Kidney epithelial cell (primary cell): ENCODE data around the gene NDC1. TPM values are rescaled to one million over a fixed set of nuclear protein-coding genes. Genes with fewer than 3 reads are reported as not detected.

Source experiments
- DNase-seq: peaks from one replicate; pipeline ENCODE4 v3.0.0-alpha.2; 2010; ENCODE audit warnings: low read depth
- H3K27me3 ChIP-seq: 2 replicates; pipeline ENCODE4 v1.6.0; 2011; ENCODE audit warnings: low read length; ENCODE audit not compliant: control insufficient read depth, insufficient read depth
- H3K36me3 ChIP-seq: 2 replicates; pipeline ENCODE4 v1.5.1; 2011; ENCODE audit warnings: low read length; ENCODE audit not compliant: control insufficient read depth, insufficient read depth
- H3K4me3 ChIP-seq: 2 replicates; pipeline ENCODE4 v1.5.1; 2011; ENCODE audit warnings: low read depth, mild to moderate bottlenecking, control low read depth, low read length
- total RNA-seq: library from RNA; depleted of rRNA; stranded (reverse); fragments of >200 nt; gene quantifications from 2 replicates; pipeline ENCODE4 v1.2.3, GENCODE V29; 2015
- TF ChIP-seq, protein P1 (sequence below): IDR thresholded peaks from 2 replicates; pipeline ENCODE4 v1.5.1; 2011; ENCODE audit warnings: mild to moderate bottlenecking, moderate library complexity, low read length, control low read depth, inconsistent platforms; ENCODE audit not compliant: insufficient read depth, poor library complexity, severe bottlenecking

Gene NDC1
- total RNA-seq, 1 donor from 2014 or later = 22.8 TPM

DNA sequence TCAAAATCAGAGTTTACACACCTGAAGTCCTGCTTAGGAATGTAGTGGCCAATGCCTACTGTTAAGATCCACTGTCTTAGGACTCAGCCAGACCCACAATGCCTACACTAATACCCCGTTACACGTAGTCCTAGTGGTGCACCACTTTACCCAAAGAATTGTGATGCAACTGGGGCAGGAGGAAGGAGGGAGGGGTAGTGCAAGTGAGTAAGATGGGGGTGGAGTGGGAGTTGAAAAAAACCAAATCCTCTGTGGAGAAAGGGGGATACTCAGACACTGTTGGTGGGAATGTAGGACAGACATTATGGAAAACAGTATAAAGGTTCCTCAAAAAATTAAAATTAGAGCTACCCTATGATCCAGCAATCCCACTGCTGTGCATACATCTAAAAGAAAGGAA is 118.6 kb downstream of the NDC1 start:
- TF ChIP-seq, protein P1, sequence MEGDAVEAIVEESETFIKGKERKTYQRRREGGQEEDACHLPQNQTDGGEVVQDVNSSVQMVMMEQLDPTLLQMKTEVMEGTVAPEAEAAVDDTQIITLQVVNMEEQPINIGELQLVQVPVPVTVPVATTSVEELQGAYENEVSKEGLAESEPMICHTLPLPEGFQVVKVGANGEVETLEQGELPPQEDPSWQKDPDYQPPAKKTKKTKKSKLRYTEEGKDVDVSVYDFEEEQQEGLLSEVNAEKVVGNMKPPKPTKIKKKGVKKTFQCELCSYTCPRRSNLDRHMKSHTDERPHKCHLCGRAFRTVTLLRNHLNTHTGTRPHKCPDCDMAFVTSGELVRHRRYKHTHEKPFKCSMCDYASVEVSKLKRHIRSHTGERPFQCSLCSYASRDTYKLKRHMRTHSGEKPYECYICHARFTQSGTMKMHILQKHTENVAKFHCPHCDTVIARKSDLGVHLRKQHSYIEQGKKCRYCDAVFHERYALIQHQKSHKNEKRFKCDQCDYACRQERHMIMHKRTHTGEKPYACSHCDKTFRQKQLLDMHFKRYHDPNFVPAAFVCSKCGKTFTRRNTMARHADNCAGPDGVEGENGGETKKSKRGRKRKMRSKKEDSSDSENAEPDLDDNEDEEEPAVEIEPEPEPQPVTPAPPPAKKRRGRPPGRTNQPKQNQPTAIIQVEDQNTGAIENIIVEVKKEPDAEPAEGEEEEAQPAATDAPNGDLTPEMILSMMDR = no peak
- H3K4me3 ChIP-seq = no peak overlapping the region
- no peak for DNase-seq
- no peaks in the 10 kb centered on the region for H3K36me3 ChIP-seq
- no peaks in the 10 kb centered on the region for H3K27me3 ChIP-seq

DNA sequence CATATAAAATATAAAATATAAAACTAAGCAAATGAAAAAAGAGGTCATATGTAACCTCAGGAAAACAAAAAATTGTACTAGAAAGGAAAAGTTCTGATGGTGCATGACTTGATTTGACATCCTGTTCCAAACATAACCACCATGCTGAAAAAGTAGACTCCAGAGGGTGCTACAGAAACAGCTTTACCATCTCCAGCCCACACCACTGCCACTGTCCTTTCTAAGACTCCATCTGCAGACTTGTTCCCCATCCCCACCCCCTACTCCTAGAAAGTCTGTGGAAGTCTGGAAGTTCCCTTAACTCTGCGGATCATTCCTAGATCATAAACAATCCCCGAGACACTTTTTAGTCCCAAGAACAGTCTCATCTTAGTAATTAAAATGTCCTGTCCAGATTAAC is 119.7 kb downstream of the NDC1 start:
- Histone ChIP-seq H3K4me3 (no peak overlapping the region), H3K27me3 (no peaks in the 10 kb centered on the region), H3K36me3 (no peaks in the 10 kb centered on the region)
- DNase-seq = no peak
- TF ChIP-seq, protein P1 = no peak

DNA sequence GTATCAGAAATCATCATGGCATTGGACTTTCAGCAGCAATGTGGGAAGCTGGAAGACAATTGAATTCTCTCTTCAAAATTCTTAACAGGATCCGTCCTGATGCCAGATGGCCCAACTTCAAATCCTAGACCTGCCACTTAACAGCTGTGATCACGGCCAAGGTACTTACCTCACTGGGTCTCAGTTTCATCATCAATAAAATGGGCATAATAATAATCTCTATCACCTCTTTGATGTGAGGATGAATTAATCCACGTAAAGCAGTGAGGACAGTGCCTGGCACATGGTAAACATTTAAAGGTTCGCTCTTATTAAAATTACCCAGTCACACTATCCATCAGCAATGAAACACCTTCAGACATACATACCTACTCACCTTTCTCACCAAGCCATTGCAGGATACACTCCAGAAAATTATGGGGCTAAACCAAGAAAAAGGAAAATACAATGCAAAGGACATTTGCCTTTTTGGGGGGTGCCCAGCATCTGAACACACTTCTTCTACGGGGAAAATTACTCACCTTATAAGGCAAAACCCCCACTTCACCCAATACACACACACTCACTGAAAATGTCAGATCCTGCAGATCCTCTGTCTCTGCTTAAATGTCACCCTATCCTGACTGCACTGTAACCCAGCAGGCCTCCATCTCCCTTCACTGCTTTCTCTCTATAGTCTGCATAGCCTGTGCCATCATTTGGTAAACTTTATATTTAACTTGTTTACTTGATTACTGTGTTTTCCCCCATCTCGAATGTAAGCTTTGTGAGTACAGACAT is 120.9 kb downstream of the NDC1 start:
- TF ChIP-seq, protein P1 = no peak
- no peak for DNase-seq
- Histone ChIP-seq H3K4me3 (no peak overlapping the region), H3K27me3 (no peaks in the 10 kb centered on the region), H3K36me3 (no peaks in the 10 kb centered on the region)

DNA sequence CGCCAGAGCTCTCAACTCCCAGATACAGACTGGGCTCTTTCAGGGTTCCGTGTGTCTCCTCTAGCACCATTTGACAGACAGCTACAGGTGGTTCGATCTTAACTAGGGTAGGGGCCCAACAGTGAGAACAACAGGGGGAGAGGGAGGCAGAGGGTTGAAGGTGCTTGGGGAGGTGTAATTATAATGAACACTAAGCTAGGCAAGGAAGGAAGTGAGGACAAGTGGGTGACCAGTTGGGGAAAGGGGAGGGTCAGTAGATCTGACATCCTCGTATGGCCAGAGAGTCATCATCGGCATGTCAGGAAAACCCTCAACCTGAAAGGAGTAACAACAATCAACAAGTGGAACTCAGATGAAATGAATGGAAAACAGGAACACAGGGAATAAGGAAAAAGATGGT is 121.9 kb downstream of the NDC1 start:
- no peak for DNase-seq
- no peak overlapping the region for H3K4me3 ChIP-seq
- TF ChIP-seq, protein P1 = no peak
- H3K36me3 ChIP-seq = no peaks in the 10 kb centered on the region
- no peaks in the 10 kb centered on the region for H3K27me3 ChIP-seq

DNA sequence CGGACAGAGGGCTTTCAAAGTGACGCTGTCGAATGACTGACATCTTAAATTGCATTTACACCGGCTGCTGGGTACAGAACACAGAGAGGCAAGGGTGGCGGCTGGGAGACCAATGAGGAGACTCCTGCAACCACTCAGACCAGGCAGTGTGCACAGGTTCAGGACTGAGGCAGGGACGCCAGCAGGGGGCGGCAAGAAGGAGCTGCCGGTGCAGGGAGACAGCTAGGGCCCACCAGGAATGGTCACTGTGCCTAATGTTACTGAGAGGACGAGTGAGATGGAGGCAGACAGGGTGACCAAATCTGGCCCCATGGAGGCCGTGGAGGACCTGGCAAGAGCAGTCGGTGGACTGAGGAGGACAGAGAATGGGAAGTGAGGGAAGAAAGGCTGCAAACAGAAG is 122.6 kb downstream of the NDC1 start:
- Histone ChIP-seq H3K36me3 (no peaks in the 10 kb centered on the region), H3K4me3 (no peak overlapping the region), H3K27me3 (no peaks in the 10 kb centered on the region)
- DNase-seq = no peak
- TF ChIP-seq, protein P1 = peak; percentile 54

Other genes starting within 250 kb of the NDC1 start
- gene GLIS1, start 99.1 kb downstream of the NDC1 start, total RNA-seq = 0.63 and 0.75 TPM in 2 replicates
- gene YIPF1, start 51.5 kb upstream of the NDC1 start, total RNA-seq = 40.5 and 42.7 TPM in 2 replicates
- not detected in 2 replicates for gene DIO1, start 55.9 kb upstream of the NDC1 start, total RNA-seq
- gene IFT25, start 107.4 kb upstream of the NDC1 start, total RNA-seq = 9.5 and 11.5 TPM in 2 replicates
- 40.7 and 45.7 TPM in 2 replicates for gene LRRC42, start 108.1 kb upstream of the NDC1 start, total RNA-seq
- not detected in 2 replicates for gene LDLRAD1, start 179.9 kb upstream of the NDC1 start, total RNA-seq
- gene TMEM59, start 214.9 kb upstream of the NDC1 start, total RNA-seq = 126 and 138 TPM in 2 replicates
- 2.5 and 3.6 TPM in 2 replicates for gene TCEANC2, start 215.3 kb upstream of the NDC1 start, total RNA-seq